H9 (cell line): Measurements from ENCODE around the gene COL18A1. TPM values are rescaled to one million over a fixed set of nuclear protein-coding genes. Genes with fewer than 3 reads are reported as not detected.

Experiments used
- DNase-seq: peaks from one replicate; pipeline ENCODE4 v3.0.0-alpha.2; 2017
- H2AFZ ChIP-seq: one replicate; pipeline ENCODE4 v1.6.1; 2013; ENCODE audit warnings: mild to moderate bottlenecking, low read length, control low read depth, moderate library complexity
- H2AK5ac ChIP-seq: 2 replicates; pipeline ENCODE4 v1.6.1; 2013; ENCODE audit warnings: low read length, control low read depth, mixed read lengths; ENCODE audit not compliant: insufficient read length
- H2BK120ac ChIP-seq: one replicate; pipeline ENCODE4 v1.6.1; 2013; ENCODE audit warnings: low read depth, mild to moderate bottlenecking, low read length, control low read depth, inconsistent platforms; ENCODE audit not compliant: poor library complexity, severe bottlenecking
- H2BK12ac ChIP-seq: 2 replicates; pipeline ENCODE4 v1.6.1; 2013; ENCODE audit warnings: low read length, control low read depth, mixed read lengths, low read depth; ENCODE audit not compliant: insufficient read length
- H2BK15ac ChIP-seq: 2 replicates; pipeline ENCODE4 v1.6.1; 2013; ENCODE audit warnings: low read depth, low read length, control low read depth
- H2BK20ac ChIP-seq: one replicate; pipeline ENCODE4 v1.6.1; 2013; ENCODE audit warnings: low read depth, mild to moderate bottlenecking, low read length, control low read depth, inconsistent platforms; ENCODE audit not compliant: poor library complexity, severe bottlenecking
- H2BK5ac ChIP-seq: 2 replicates; pipeline ENCODE4 v1.6.1; 2013; ENCODE audit warnings: low read length, control low read depth, mixed read lengths; ENCODE audit not compliant: insufficient read length
- H3K14ac ChIP-seq: 2 replicates; pipeline ENCODE4 v1.6.1; 2013; ENCODE audit warnings: low read length, control low read depth; ENCODE audit not compliant: insufficient read depth
- H3K18ac ChIP-seq: 2 replicates; pipeline ENCODE4 v1.6.1; 2013; ENCODE audit warnings: low read depth, mild to moderate bottlenecking, mixed read lengths, low read length, control low read depth; ENCODE audit not compliant: insufficient read length
- H3K23ac ChIP-seq: 2 replicates; pipeline ENCODE4 v1.6.1; 2013; ENCODE audit warnings: low read length, control low read depth, mixed read lengths, low read depth; ENCODE audit not compliant: insufficient read length
- H3K23me2 ChIP-seq: 2 replicates; pipeline ENCODE4 v1.6.1; 2013; ENCODE audit warnings: low read depth, mild to moderate bottlenecking, mixed read lengths, low read length, control low read depth; ENCODE audit not compliant: insufficient read length, poor library complexity, severe bottlenecking
- H3K27ac ChIP-seq: 2 replicates; pipeline ENCODE4 v1.5.1; 2013; ENCODE audit warnings: low read length, control low read depth, mixed read lengths, low read depth; ENCODE audit not compliant: insufficient read length
- H3K27me3 ChIP-seq: 2 replicates; pipeline ENCODE4 v1.6.1; 2013; ENCODE audit warnings: low read length, control low read depth, inconsistent platforms; ENCODE audit not compliant: insufficient read depth
- H3K4ac ChIP-seq: 2 replicates; pipeline ENCODE4 v1.6.1; 2013; ENCODE audit warnings: low read depth, mild to moderate bottlenecking, control low read depth, inconsistent platforms, low read length, moderate library complexity
- H3K4me1 ChIP-seq: 2 replicates; pipeline ENCODE4 v1.6.1; 2013; ENCODE audit warnings: low read length, control low read depth, inconsistent platforms; ENCODE audit not compliant: insufficient read depth
- H3K4me2 ChIP-seq: 2 replicates; pipeline ENCODE4 v1.6.1; 2013; ENCODE audit warnings: low read length, control low read depth, mixed read lengths; ENCODE audit not compliant: insufficient read length, insufficient read depth
- H3K56ac ChIP-seq: 2 replicates; pipeline ENCODE4 v1.6.1; 2013; ENCODE audit warnings: low read depth, mild to moderate bottlenecking, mixed read lengths, low read length, control low read depth; ENCODE audit not compliant: insufficient read length
- H3K79me1 ChIP-seq: 2 replicates; pipeline ENCODE4 v1.6.1; 2013; ENCODE audit warnings: low read depth, mild to moderate bottlenecking, moderate library complexity, low read length, control low read depth, inconsistent platforms; ENCODE audit not compliant: insufficient read depth, poor library complexity, severe bottlenecking
- H3K79me2 ChIP-seq: 2 replicates; pipeline ENCODE4 v1.6.1; 2013; ENCODE audit warnings: low read length, control low read depth, inconsistent platforms; ENCODE audit not compliant: insufficient read depth
- H3K9ac ChIP-seq: 2 replicates; pipeline ENCODE4 v1.6.1; 2013; ENCODE audit warnings: low read length, control low read depth, mixed read lengths; ENCODE audit not compliant: insufficient read length; ENCODE audit errors: extremely low read depth
- H3K9me3 ChIP-seq: one replicate; pipeline ENCODE4 v1.6.1; 2013; ENCODE audit warnings: low read depth, low read length, inconsistent platforms; ENCODE audit not compliant: control insufficient read depth
- H3T11ph ChIP-seq: one replicate; pipeline ENCODE4 v1.6.1; 2013; ENCODE audit warnings: mild to moderate bottlenecking, low read length, control low read depth, inconsistent platforms
- H4K20me1 ChIP-seq: one replicate; pipeline ENCODE4 v1.6.1; 2013; ENCODE audit not compliant: control insufficient read depth, insufficient read length, insufficient read depth
- H4K5ac ChIP-seq: 2 replicates; pipeline ENCODE4 v1.6.1; 2013; ENCODE audit warnings: low read depth, mild to moderate bottlenecking, mixed read lengths, low read length, control low read depth; ENCODE audit not compliant: insufficient read length
- H4K8ac ChIP-seq: replicated peaks from 2 replicates; pipeline ENCODE4 v1.6.1; 2013; ENCODE audit warnings: low read length, control low read depth, mixed read lengths, low read depth; ENCODE audit not compliant: insufficient read length
- H4K91ac ChIP-seq: 2 replicates; pipeline ENCODE4 v1.6.1; 2013; ENCODE audit warnings: low read depth, mild to moderate bottlenecking, moderate library complexity, mixed read lengths, low read length, control low read depth; ENCODE audit not compliant: insufficient read length
- H3K27ac Mint-ChIP-seq, 3 experiments: 2 replicates in 2 of 3; 3 replicates in 1 of 3; pipeline ENCODE4 v1.8.0; 2020 to 2021; ENCODE audit warnings: mixed read lengths in 3 of 3, mild to moderate bottlenecking in 1 of 3, moderate library complexity in 1 of 3
- H3K27me3 Mint-ChIP-seq: 2 replicates; pipeline ENCODE4 v1.8.0; 2021; ENCODE audit warnings: low read depth, mild to moderate bottlenecking, moderate library complexity, mixed read lengths
- H3K36me3 Mint-ChIP-seq, 3 experiments: 2 replicates in 2 of 3; 3 replicates in 1 of 3; pipeline ENCODE4 v1.8.0; 2020 to 2021; ENCODE audit warnings: low read depth in 3 of 3, mixed read lengths in 3 of 3; ENCODE audit not compliant: insufficient read depth in 1 of 3
- H3K4me1 Mint-ChIP-seq, 2 experiments: 2 replicates each; pipeline ENCODE4 v1.8.0; 2020; ENCODE audit warnings: mixed read lengths in 2 of 2
- H3K4me3 Mint-ChIP-seq, 2 experiments: 2 replicates in 1 of 2; 3 replicates in 1 of 2; pipeline ENCODE4 v1.8.0; 2020 to 2021; ENCODE audit warnings: mild to moderate bottlenecking in 2 of 2, mixed read lengths in 2 of 2, moderate library complexity in 1 of 2
- H3K9me3 Mint-ChIP-seq, 2 experiments: 2 replicates in 1 of 2; 3 replicates in 1 of 2; pipeline ENCODE4 v1.8.0; 2020; ENCODE audit warnings: mild to moderate bottlenecking in 2 of 2, mixed read lengths in 2 of 2, moderate library complexity in 1 of 2
- WGBS: extraction: QIAGEN DNeasy Blood & Tissue Kit; methylation state at CpG from one replicate; pipeline ENCODE4 v1.1.7; 2013; ENCODE audit warnings: missing lambda C conversion rate, low lambda C conversion rate, mixed read lengths; ENCODE audit not compliant: insufficient read length; ENCODE audit errors: extremely low coverage; 5-methylcytosine and 5-hydroxymethylcytosine counted together
- total RNA-seq: library from RNA; stranded (reverse); gene quantifications from 2 replicates; pipeline ENCODE4 v1.2.1, GENCODE V29; 2021
- TF ChIP-seq, protein P1 (sequence below): fragments of 200-600 bp; sonication (generic); conservative IDR thresholded peaks from 3 replicates; pipeline ENCODE4 v1.8.0; 2021; ENCODE audit warnings: antibody characterized with exemption, mild to moderate bottlenecking

COL18A1 gene
- total RNA-seq, 1 experiment from 2014 or later: 232 TPM

DNA sequence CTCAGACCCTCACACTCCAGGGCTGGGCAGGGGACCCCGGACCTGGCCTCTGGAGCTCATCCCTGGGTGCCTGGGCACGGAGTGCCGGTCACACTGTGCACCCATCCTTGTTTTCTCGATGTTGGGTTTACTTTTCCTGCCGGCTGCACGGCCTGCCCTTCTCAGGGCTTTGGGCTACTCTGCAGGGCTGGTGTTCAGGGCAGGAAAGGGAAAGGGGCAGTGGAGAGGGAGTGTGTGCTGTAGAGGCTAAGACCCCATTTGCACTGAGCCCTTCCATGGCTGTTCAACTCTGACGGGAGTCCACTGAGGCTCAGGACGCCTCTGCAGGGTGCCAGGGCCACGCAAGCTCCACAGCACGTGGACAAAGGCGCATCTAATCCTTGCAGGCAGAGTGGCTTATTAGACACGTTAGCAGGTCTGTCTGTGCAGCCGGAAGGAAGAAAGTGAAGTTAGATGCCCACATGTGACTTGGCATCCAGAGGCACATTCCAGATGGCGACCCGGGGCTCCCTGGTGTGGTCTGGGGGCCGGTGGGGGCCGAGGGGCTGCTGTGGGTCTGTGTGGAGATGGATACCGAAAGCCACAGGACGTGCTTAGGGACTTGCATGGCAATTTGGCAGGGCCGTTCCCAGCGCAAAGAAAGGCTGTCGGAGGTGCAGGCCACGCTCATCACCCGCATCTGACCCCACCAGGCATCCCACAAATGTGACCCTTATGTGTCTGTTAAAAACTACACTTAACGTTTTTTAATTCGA, 33.6 kb downstream of the COL18A1 start:
- WGBS: no CpG with 5 or more reads among the region's 26 CpGs
- Histone ChIP-seq H3K27me3 (no peaks in the 10 kb centered on the region), H3K4me2 (no peak overlapping the region), H3K23ac (no peak overlapping the region), H2AK5ac (no peak overlapping the region), H2BK20ac (no peak overlapping the region), H2AFZ (no peak overlapping the region), H3K56ac (no peak overlapping the region), H4K5ac (no peak overlapping the region), H3K79me2 (peaks cover 43% of the 10 kb centered on the region), H4K91ac (no peak overlapping the region), H3K9ac (no peak overlapping the region), H4K20me1 (no peaks in the 10 kb centered on the region), H3K4me1 (no peaks in the 10 kb centered on the region; the same call in 1 of the 2 replicates), H3K4ac (no peak overlapping the region), H3K23me2 (no peaks in the 10 kb centered on the region), H2BK12ac (no peak overlapping the region), H2BK15ac (no peak overlapping the region), H3K79me1 (peaks cover 16% of the 10 kb centered on the region), H3K27ac (no peak overlapping the region), H3K9me3 (no peaks in the 10 kb centered on the region), H3T11ph (no peak overlapping the region), H2BK120ac (no peak overlapping the region), H3K18ac (no peak overlapping the region), H2BK5ac (no peak overlapping the region), H4K8ac (no peak overlapping the region), H3K14ac (no peak overlapping the region)
- peaks cover 23 to 27% of the 10 kb centered on the region in 2 experiments for H3K4me1 Mint-ChIP-seq
- no peak overlapping the region for H3K4me3 Mint-ChIP-seq
- DNase-seq: no peak
- H3K27me3 Mint-ChIP-seq: no peaks in the 10 kb centered on the region
- peaks cover 10 to 18% (median 15%) of the 10 kb centered on the region in 3 experiments for H3K36me3 Mint-ChIP-seq
- no peaks in the 10 kb centered on the region; a peak in 2 of 5 replicates for H3K9me3 Mint-ChIP-seq
- H3K27ac Mint-ChIP-seq: no peak overlapping the region; a peak in 1 of 7 replicates
- TF ChIP-seq, protein P1, sequence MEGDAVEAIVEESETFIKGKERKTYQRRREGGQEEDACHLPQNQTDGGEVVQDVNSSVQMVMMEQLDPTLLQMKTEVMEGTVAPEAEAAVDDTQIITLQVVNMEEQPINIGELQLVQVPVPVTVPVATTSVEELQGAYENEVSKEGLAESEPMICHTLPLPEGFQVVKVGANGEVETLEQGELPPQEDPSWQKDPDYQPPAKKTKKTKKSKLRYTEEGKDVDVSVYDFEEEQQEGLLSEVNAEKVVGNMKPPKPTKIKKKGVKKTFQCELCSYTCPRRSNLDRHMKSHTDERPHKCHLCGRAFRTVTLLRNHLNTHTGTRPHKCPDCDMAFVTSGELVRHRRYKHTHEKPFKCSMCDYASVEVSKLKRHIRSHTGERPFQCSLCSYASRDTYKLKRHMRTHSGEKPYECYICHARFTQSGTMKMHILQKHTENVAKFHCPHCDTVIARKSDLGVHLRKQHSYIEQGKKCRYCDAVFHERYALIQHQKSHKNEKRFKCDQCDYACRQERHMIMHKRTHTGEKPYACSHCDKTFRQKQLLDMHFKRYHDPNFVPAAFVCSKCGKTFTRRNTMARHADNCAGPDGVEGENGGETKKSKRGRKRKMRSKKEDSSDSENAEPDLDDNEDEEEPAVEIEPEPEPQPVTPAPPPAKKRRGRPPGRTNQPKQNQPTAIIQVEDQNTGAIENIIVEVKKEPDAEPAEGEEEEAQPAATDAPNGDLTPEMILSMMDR: no peak
